DOHH2 (cell line): ENCODE data around the gene EAF1.

Experiments
- H3F3A ChIP-seq: fragments of 200-600 bp; sonication (generic), shearing (Covaris generic); 2 replicates; pipeline ENCODE4 v1.6.0; 2016; ENCODE audit warnings: antibody characterized with exemption, mild to moderate bottlenecking; ENCODE audit not compliant: control insufficient read depth, insufficient read depth
- H3K27ac ChIP-seq: fragments of 200-600 bp; sonication (generic); 2 replicates; pipeline ENCODE4 v1.5.1; 2014; ENCODE audit warnings: low read depth, mild to moderate bottlenecking, low read length, moderate library complexity
- H3K27me3 ChIP-seq: fragments of 200-600 bp; sonication (generic); 2 replicates; pipeline ENCODE4 v1.6.1; 2014; ENCODE audit warnings: mild to moderate bottlenecking, low read length, mixed read lengths; ENCODE audit not compliant: control insufficient read depth
- H3K36me3 ChIP-seq: fragments of 200-600 bp; sonication (generic); 2 replicates; pipeline ENCODE4 v1.6.1; 2014; ENCODE audit warnings: mild to moderate bottlenecking, low read length, moderate library complexity, mixed read lengths; ENCODE audit not compliant: control insufficient read depth
- H3K4me1 ChIP-seq: fragments of 200-600 bp; sonication (generic); 2 replicates; pipeline ENCODE4 v1.6.1; 2014; ENCODE audit warnings: mild to moderate bottlenecking, low read length, mixed read lengths; ENCODE audit not compliant: control insufficient read depth
- H3K4me2 ChIP-seq: fragments of 200-600 bp; sonication (generic); 2 replicates; pipeline ENCODE4 v1.6.0; 2014; ENCODE audit warnings: mild to moderate bottlenecking, low read length, moderate library complexity
- H3K4me3 ChIP-seq: fragments of 200-600 bp; sonication (generic); 2 replicates; pipeline ENCODE4 v1.5.1; 2014; ENCODE audit warnings: mild to moderate bottlenecking, low read length, mixed read lengths
- H3K79me2 ChIP-seq: fragments of 200-600 bp; sonication (generic); 2 replicates; pipeline ENCODE4 v1.6.1; 2014; ENCODE audit warnings: mild to moderate bottlenecking, low read length, mixed read lengths; ENCODE audit not compliant: control insufficient read depth
- H3K9me2 ChIP-seq: fragments of 200-600 bp; sonication (generic); replicated peaks from 2 replicates; pipeline ENCODE4 v1.6.1; 2014; ENCODE audit warnings: mild to moderate bottlenecking, low read length, mixed read lengths; ENCODE audit not compliant: control insufficient read depth
- H3K9me3 ChIP-seq: fragments of 200-600 bp; sonication (generic); 2 replicates; pipeline ENCODE4 v1.6.1; 2014; ENCODE audit warnings: antibody characterized with exemption, low read length, mixed read lengths; ENCODE audit not compliant: control insufficient read depth, insufficient read depth
- H4K20me1 ChIP-seq: fragments of 200-600 bp; sonication (generic); 2 replicates; pipeline ENCODE4 v1.6.0; 2014; ENCODE audit warnings: low read depth, mild to moderate bottlenecking, antibody characterized with exemption, low read length, moderate library complexity; ENCODE audit not compliant: control insufficient read depth, insufficient read depth
- CTCF ChIP-seq: fragments of 200-600 bp; sonication (generic); IDR thresholded peaks from one replicate; pipeline ENCODE4 v1.5.1; 2014; ENCODE audit warnings: antibody characterized with exemption, mild to moderate bottlenecking, low read depth, low read length; ENCODE audit not compliant: poor library complexity, severe bottlenecking
- EZH2phosphoT487 ChIP-seq: fragments of 200-600 bp; sonication (generic); IDR thresholded peaks from 2 replicates; pipeline ENCODE4 v1.6.1; 2017; ENCODE audit warnings: borderline replicate concordance, mild to moderate bottlenecking, antibody characterized with exemption, low read length, moderate library complexity, mixed read lengths

EAF1 gene

DNA sequence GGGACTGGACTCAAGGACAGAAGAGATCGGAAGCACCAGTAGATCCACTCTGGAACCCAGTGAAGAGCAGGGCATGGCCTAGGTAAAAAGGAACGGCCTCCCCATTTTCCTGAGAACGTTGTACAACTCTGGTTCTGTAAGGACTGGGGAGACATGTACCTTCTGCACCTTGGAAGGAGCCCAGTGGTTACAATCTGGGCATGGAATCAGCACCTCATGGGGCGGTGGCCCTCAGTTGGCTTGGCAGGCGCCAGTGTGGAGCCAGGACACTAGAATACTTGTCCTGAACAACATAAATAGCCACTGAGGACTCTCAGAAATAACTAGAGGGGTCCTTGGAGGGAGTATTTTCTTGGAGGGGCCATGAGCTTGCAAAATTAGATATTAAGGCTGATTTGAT is 25.6 kb downstream of the EAF1 start:
- Histone ChIP-seq H4K20me1 (no peaks in the 10 kb centered on the region), H3K79me2 (no peaks in the 10 kb centered on the region), H3F3A (no peaks in the 10 kb centered on the region), H3K27ac (no peak overlapping the region), H3K4me3 (no peak overlapping the region), H3K4me1 (no peaks in the 10 kb centered on the region), H3K4me2 (no peak overlapping the region), H3K9me3 (no peaks in the 10 kb centered on the region), H3K36me3 (no peaks in the 10 kb centered on the region), H3K9me2 (no peaks in the 10 kb centered on the region), H3K27me3 (no peaks in the 10 kb centered on the region)
- TF ChIP-seq EZH2phosphoT487 (no peak), CTCF (no peak)

DNA sequence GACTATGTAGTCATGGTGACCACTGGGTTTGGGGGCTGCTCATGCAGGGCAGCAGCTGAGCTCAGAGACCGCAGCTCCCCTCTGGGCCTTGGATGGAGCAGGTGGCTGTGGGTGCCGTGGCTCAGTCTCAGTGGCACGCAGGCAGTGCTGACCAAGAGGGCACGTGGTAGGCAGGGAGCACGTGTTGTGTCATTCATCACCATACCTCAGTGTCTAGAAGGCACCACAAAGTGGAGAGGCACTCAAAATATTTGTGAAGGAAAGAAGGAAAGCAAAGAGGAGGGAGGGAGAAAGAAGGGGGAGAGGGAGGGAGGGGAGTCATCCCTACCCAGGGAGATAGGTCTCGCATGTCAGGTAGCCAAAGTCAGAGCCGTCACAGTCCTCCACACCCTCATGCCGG is 26.1 kb downstream of the EAF1 start:
- Histone ChIP-seq H3K4me2 (no peak overlapping the region), H3K79me2 (no peaks in the 10 kb centered on the region), H3K36me3 (no peaks in the 10 kb centered on the region), H3K9me3 (no peaks in the 10 kb centered on the region), H3K4me1 (no peaks in the 10 kb centered on the region), H3K4me3 (no peak overlapping the region), H3K9me2 (no peaks in the 10 kb centered on the region), H3F3A (no peaks in the 10 kb centered on the region), H3K27me3 (no peaks in the 10 kb centered on the region), H4K20me1 (no peaks in the 10 kb centered on the region), H3K27ac (no peak overlapping the region)
- TF ChIP-seq EZH2phosphoT487 (no peak), CTCF (no peak)

DNA sequence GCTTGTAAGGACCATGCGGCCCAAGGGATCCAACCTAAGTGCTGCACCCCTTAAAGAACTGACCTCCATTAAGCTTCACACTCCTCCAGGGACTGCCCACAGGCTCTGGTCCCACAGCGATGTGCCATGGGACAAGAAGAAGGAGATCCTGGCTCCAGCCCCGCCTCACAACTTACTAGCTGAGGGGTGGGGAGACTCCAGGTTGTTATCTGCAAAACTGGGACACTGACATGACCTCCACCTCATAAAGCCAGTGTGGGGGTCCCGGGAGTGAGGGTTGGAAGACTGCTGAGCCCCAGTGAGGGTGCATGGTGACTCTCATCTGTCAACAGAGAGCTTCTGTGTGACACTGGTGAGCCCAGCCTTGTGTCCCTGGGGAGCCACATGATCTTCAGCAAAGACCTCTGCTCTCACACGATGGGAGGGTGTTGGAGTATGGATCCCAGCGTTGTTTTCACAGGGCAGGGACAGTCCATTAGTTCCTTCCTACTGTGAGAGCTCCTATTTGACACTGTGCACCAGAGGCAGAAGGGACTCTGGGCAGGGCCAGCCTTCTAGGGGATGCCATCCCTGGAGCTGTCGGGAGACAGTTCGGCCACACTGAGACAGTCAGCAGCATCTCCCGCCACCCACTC is 26.7 kb downstream of the EAF1 start:
- TF ChIP-seq CTCF, result no peak
- TF ChIP-seq EZH2phosphoT487, result no peak
- Histone ChIP-seq H3K79me2 (no peaks in the 10 kb centered on the region), H3K27ac (no peak overlapping the region), H3K9me3 (no peaks in the 10 kb centered on the region), H3K4me3 (no peak overlapping the region), H3F3A (no peaks in the 10 kb centered on the region), H3K36me3 (no peaks in the 10 kb centered on the region), H3K9me2 (no peaks in the 10 kb centered on the region), H3K27me3 (no peaks in the 10 kb centered on the region), H4K20me1 (no peaks in the 10 kb centered on the region), H3K4me1 (no peaks in the 10 kb centered on the region), H3K4me2 (no peak overlapping the region)
